NB4 (cell line): ENCODE measurements around the gene FKBP2.
A peak's percentile ranks its signal among the peaks of the same experiment; 100 is the strongest.

Experiments
- DNase-seq: peaks from one replicate; pipeline ENCODE4 v3.0.0; 2010; ENCODE audit warnings: low read depth
- H3K4me3 ChIP-seq: one replicate; pipeline ENCODE4 v1.5.1; 2011; ENCODE audit warnings: mild to moderate bottlenecking, low read depth, low read length, moderate library complexity
- MAX ChIP-seq: IDR thresholded peaks from 2 replicates; pipeline ENCODE4 v1.6.1; 2011; ENCODE audit warnings: low read depth, low read length
- MYC ChIP-seq: IDR thresholded peaks from 2 replicates; pipeline ENCODE4 v1.6.1; 2011; ENCODE audit warnings: low read depth, low read length
- POLR2A ChIP-seq: IDR thresholded peaks from 2 replicates; pipeline ENCODE4 v1.6.1; 2011; ENCODE audit warnings: mild to moderate bottlenecking; ENCODE audit not compliant: insufficient read length; ENCODE audit errors: extremely low read depth
- TF ChIP-seq, protein P1 (sequence below): IDR thresholded peaks from one replicate; pipeline ENCODE4 v1.5.1; 2012; ENCODE audit warnings: low read depth, low read length

The FKBP2 gene

DNA sequence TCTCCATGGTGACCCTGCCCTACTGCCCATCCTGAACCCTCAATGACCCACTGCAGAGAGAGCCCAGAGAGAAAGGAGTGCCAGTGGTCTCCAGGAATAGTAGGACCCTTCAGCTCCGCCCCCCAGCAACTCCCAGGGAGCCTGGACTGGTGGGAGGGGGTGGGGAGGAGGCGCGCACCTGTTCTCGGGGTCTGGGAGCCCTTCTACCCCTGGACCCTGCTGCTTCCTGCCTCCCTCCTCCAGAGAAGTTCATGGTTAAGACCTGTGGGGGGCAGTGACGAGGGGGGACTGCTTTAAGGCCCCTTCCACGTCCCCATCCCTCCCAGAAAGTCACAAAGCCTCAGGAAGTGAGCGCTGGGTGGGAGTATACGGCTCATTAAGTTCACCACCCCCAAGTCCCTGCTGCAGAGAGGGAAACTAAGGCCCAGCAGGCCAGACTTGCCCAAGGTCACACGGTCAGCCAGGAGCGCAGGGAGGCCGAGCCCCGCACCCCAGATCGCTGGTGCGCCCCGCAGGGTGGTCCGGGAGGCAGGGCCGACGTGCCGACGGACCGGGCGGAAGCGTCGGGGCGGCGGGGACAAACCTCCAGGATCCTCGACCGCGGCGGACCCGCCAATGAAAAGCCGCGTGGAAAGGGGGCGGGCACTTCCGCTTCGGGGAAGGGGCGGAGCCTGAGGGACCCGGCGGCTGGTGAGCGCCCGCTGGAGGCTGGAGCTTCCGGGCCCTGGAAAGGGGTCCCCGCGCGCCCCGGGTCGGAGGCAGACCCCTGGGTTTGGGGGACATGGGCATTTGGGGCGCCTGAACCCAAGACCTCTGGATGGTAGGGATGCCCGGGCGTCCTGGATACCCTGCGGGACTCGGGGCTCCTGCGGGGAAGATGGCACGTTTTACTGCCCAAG lies 15.0 kb upstream of the FKBP2 start, which contains the start of the genes NUDT22 and TRPT1:
NUDT22 (plus strand) TSS at position 667 of the 899 bp plus-strand sequence. CDS start 379 bp downstream, outside the sequence.
TRPT1 (minus strand) TSS at position 579 of the 899 bp plus-strand sequence; CDS start at position 253, 326 bp downstream.
- TF ChIP-seq MYC: peak; percentile 61; the same call in 1 of the 2 replicates
- peak; percentile 78 for TF ChIP-seq MAX
- TF ChIP-seq, protein P1, sequence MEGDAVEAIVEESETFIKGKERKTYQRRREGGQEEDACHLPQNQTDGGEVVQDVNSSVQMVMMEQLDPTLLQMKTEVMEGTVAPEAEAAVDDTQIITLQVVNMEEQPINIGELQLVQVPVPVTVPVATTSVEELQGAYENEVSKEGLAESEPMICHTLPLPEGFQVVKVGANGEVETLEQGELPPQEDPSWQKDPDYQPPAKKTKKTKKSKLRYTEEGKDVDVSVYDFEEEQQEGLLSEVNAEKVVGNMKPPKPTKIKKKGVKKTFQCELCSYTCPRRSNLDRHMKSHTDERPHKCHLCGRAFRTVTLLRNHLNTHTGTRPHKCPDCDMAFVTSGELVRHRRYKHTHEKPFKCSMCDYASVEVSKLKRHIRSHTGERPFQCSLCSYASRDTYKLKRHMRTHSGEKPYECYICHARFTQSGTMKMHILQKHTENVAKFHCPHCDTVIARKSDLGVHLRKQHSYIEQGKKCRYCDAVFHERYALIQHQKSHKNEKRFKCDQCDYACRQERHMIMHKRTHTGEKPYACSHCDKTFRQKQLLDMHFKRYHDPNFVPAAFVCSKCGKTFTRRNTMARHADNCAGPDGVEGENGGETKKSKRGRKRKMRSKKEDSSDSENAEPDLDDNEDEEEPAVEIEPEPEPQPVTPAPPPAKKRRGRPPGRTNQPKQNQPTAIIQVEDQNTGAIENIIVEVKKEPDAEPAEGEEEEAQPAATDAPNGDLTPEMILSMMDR: peak; percentile 25
- TF ChIP-seq POLR2A: peak; percentile 77
- peak; percentile 94 for DNase-seq
- H3K4me3 ChIP-seq: peak within 1 kb of the TSS; percentile 83

DNA sequence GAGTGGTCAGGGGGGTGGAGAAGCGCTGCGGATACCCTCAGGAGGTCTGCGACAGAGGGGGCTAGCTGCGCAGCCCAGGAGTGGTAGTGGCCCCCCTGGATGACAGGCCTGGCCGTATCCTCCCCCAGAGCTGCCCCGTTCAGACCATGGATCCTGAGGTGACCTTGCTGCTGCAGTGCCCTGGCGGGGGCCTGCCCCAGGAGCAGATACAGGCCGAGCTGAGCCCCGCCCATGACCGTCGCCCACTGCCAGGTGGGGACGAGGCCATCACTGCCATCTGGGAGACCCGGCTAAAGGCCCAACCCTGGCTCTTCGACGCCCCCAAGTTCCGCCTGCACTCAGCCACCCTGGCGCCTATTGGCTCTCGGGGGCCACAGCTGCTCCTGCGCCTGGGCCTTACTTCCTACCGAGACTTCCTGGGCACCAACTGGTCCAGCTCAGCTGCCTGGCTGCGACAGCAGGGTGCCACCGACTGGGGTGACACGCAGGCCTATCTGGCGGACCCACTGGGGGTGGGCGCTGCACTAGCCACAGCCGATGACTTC lies 14.3 kb upstream of the FKBP2 start:
- TF ChIP-seq POLR2A (no peak), MAX (no peak), MYC (no peak; the same call in 1 of the 2 replicates)
- TF ChIP-seq, protein P1: no peak
- peak; percentile 55 for DNase-seq
- peak overlapping the region; percentile 83 for H3K4me3 ChIP-seq

DNA sequence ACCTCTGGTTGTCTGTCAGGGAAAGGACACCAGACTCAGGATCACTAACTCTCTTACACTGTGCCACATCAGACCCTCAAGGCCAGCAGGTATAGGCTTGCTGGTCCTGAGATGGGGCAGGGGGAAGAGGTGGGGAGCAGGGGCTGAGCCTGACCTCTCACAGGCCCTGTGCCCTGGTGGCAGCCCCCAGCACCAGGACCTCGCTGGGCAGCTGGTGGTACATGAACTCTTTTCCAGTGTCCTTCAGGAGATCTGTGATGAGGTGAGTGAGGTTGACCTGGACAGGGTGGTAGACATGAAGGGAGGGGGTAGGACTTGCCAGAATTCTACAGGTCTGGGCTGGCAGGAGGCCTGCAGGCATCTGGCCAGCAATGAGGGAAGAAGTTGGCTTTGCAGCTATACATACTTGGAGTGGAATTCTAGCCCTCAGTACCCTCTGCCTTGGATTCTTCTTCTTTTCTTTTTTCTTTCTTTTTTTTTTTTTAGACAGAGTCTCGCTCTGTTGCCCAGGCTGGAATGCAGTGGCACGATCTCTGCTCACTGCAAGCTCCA lies 13.4 kb upstream of the FKBP2 start:
- no peak for TF ChIP-seq MYC
- no peak for TF ChIP-seq MAX
- TF ChIP-seq, protein P1: no peak
- TF ChIP-seq POLR2A: no peak
- no peak for DNase-seq
- peak overlapping the region; percentile 83 for H3K4me3 ChIP-seq

DNA sequence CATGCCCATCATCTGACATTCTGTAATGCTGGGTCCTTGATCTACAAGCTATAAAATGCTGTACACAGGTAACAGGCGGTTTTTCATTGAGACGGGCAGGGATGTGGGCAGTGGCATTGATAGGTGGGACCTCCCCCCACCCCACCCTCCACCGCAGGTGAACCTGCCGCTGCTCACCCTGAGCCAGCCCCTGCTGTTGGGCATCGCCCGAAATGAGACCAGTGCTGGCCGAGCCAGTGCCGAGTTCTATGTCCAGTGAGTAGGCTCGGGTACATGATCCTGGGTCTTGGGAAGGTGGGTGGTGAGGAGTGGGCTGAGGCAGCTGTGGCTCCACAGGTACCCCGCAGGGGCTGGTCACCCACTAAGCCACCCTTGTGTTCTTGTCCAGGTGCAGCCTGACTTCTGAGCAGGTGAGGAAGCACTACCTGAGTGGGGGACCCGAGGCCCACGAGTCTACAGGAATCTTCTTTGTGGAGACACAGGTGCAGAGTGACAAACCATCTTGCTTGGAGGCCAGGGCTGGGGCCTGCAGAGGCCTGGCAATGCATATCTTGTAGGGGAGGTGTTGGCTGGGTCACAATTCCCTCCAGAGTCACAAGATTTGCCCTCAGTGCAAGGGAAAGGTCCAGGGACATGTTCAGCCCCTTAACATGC lies 11.7 kb upstream of the FKBP2 start:
- H3K4me3 ChIP-seq: no peak overlapping the region
- no peak for TF ChIP-seq MYC
- TF ChIP-seq MAX: no peak
- TF ChIP-seq, protein P1: no peak
- no peak for TF ChIP-seq POLR2A
- no peak for DNase-seq

- no peak for DNase-seq
- TF ChIP-seq MAX: no peak
- no peak for TF ChIP-seq MYC
- TF ChIP-seq, protein P1: no peak
- TF ChIP-seq POLR2A: no peak
- peak overlapping the region; percentile 70 for H3K4me3 ChIP-seq
Observed at GRCh38 chr11:64229744-64230170, 11.1 kb upstream of the FKBP2 start.
